ENCODE measurements around the gene CHMP4A. TPM values are rescaled to one million over a fixed set of nuclear protein-coding genes. Genes with fewer than 3 reads are reported as not detected.

The CHMP4A gene
- total and polyA plus RNA-seq, 9 of the 15 experiments (the other 6 are each of a cell fraction or from before 2014, with no cell fraction given): 28.8 to 104 (median 52.7) TPM

DNA sequence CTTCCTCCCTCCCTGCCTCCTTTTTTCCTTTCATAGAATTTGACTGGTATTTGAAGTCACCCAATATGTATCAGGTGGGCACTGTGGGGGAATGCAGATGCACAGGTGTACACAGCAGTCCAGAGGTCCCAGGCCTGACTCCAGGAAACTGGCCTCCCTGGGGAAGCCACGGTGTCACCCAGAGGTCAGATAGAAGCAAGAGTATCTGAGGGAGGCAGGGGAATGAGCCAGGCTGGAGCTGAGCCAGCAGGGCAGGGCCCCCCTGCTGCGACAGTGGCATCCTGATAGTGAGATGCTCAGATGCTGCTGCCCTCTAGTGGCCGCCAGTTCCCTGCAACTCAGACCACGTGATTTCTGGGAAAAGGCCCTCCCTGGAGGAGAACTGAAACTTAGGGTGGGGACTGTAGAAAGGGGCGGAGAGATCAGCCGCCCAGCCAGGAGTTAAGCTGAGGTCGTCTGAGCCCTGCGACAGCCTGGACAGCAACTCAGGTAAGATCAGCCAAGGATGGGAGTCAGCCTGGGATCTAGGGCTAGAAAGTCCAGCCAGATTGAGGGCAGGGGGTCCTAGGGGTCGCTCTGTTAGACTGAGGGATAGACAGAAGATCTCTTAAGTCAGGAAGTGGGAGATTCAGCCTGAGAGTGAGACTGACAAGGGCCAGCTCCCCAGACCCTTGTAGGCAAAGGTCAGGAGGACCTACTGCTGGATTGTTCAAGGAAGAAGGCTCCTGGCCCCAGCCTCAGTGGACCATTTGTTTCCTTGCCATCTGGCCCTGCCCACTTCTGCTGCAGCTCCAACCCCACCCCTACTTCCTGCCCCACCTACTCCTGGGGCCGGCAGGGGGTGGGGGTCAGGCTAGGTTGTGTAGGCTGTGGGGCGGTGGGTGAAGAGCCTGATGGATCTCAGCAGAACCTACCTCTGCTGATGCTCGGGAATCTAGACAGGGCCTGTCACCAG lies 52.2 kb downstream of the CHMP4A start, which contains the start of gene IRF9 (continued):
- TF ChIP-seq JUND (IDR thresholded peaks at IDR 0.05; ENCODE audit: borderline replicate concordance, low read depth, low read length) (peak; percentile 52; the same call in 1 of the 2 replicates), JUND (tag; IDR thresholded peaks at IDR 0.05; ENCODE audit: borderline replicate concordance, low read depth, low read length) (no peak; the same call in 2 of the 3 replicates), ZNF551 (CRISPR knock-in tag; IDR thresholded peaks at IDR 0.05) (no peak), ZFP1 (CRISPR knock-in tag; IDR thresholded peaks at IDR 0.05) (no peak), GABPB1 (CRISPR knock-in tag; IDR thresholded peaks at IDR 0.05) (peak; percentile 70), NR2C2 (CRISPR knock-in tag; IDR thresholded peaks at IDR 0.05) (no peak), NR2C2 (tag; IDR thresholded peaks at IDR 0.05) (peak; percentile 63), TEAD4 (IDR thresholded peaks at IDR 0.05; ENCODE audit: low read length) (no peak), TEAD4 (CRISPR knock-in tag; IDR thresholded peaks at IDR 0.05; ENCODE audit: borderline replicate concordance) (no peak), ATF1 (CRISPR knock-in tag; IDR thresholded peaks at IDR 0.05) (no peak), ATF1 (tag; IDR thresholded peaks at IDR 0.05) (peak; percentile 42; the same call in 1 of the 2 replicates), SOX6 (IDR thresholded peaks at IDR 0.05) (peak; percentile 73), CBFA2T2 (conservative IDR thresholded peaks at IDR 0.05) (peak; percentile 76), POLR2A (conservative IDR thresholded peaks at IDR 0.05) (peak; percentile 73), CREB1 (IDR thresholded peaks at IDR 0.05) (no peak), CREB1 (CRISPR knock-in tag; IDR thresholded peaks at IDR 0.05) (peak; percentile 63; the same call in 1 of the 2 replicates), WHSC1 (IDR thresholded peaks at IDR 0.05; ENCODE audit: low read length) (no peak), SRSF3 (IDR thresholded peaks at IDR 0.05; ENCODE audit: insufficient read depth, low read length) (no peak), ASH1L (IDR thresholded peaks at IDR 0.05; ENCODE audit: borderline replicate concordance, low read depth, partially characterized antibody) (no peak), POLR2AphosphoS5 (IDR thresholded peaks at IDR 0.05; ENCODE audit: control insufficient read depth, insufficient read depth, low read depth, low read length) (0 out of 2 replicates have a peak, but pooled peaks have one; percentile 21)
- TF ChIP-seq, protein P1, sequence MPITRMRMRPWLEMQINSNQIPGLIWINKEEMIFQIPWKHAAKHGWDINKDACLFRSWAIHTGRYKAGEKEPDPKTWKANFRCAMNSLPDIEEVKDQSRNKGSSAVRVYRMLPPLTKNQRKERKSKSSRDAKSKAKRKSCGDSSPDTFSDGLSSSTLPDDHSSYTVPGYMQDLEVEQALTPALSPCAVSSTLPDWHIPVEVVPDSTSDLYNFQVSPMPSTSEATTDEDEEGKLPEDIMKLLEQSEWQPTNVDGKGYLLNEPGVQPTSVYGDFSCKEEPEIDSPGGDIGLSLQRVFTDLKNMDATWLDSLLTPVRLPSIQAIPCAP (CRISPR knock-in tag; IDR thresholded peaks at IDR 0.05; ENCODE audit: borderline replicate concordance): no peak
- TF ChIP-seq, protein P2, sequence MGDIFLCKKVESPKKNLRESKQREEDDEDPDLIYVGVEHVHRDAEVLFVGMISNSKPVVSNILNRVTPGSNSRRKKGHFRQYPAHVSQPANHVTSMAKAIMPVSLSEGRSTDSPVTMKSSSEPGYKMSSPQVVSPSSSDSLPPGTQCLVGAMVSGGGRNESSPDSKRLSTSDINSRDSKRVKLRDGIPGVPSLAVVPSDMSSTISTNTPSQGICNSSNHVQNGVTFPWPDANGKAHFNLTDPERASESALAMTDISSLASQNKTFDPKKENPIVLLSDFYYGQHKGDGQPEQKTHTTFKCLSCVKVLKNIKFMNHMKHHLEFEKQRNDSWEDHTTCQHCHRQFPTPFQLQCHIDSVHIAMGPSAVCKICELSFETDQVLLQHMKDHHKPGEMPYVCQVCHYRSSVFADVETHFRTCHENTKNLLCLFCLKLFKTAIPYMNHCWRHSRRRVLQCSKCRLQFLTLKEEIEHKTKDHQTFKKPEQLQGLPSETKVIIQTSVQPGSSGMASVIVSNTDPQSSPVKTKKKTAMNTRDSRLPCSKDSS (IDR thresholded peaks at IDR 0.05; ENCODE audit: low read depth, partially characterized antibody): no peak
- TF ChIP-seq, protein P3, sequence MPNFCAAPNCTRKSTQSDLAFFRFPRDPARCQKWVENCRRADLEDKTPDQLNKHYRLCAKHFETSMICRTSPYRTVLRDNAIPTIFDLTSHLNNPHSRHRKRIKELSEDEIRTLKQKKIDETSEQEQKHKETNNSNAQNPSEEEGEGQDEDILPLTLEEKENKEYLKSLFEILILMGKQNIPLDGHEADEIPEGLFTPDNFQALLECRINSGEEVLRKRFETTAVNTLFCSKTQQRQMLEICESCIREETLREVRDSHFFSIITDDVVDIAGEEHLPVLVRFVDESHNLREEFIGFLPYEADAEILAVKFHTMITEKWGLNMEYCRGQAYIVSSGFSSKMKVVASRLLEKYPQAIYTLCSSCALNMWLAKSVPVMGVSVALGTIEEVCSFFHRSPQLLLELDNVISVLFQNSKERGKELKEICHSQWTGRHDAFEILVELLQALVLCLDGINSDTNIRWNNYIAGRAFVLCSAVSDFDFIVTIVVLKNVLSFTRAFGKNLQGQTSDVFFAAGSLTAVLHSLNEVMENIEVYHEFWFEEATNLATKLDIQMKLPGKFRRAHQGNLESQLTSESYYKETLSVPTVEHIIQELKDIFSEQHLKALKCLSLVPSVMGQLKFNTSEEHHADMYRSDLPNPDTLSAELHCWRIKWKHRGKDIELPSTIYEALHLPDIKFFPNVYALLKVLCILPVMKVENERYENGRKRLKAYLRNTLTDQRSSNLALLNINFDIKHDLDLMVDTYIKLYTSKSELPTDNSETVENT (CRISPR knock-in tag; IDR thresholded peaks at IDR 0.05): no peak

Measured in K562 (cell line).